T-cell (primary cell): ENCODE data around the gene ARHGEF4. TPM values are rescaled to one million over a fixed set of nuclear protein-coding genes. Genes with fewer than 3 reads are reported as not detected.

Source experiments
- ATAC-seq, 4 experiments: fragments of 200-7000 bp in 3 of 4; fragments of 150-1000 bp in 1 of 4; cut with Tn5 transposase; replicated peaks in 1 of 4; 1 replicate in 3 of 4; 2 replicates in 1 of 4; pipeline ENCODE4 v1.10.0; 2021; ENCODE audit warnings: moderate library complexity in 3 of 4, mild to moderate bottlenecking in 2 of 4, moderate number of reproducible peaks in 1 of 4
- CTCF ChIA-PET, 2 donors: fragments of 300-600 bp; sonication (Branson Sonifier 250); formaldehyde crosslinking; loops; one replicate each; lab custom pipeline; 2022; ENCODE audit warnings: antibody characterized with exemption in 2 of 2; lab: Charles Lee
- POLR2A ChIA-PET, 2 donors: fragments of 300-600 bp; sonication (Branson Sonifier 250); formaldehyde crosslinking; loops; one replicate each; lab custom pipeline; 2022; ENCODE audit warnings: antibody characterized with exemption in 2 of 2; lab: Charles Lee
- DNase-seq, 35 experiments: peaks; one replicate each; pipeline versions ENCODE4 v3.0.0 to v3.0.0-alpha.2; 2013 to 2023
- H3K27ac ChIP-seq: one replicate; pipeline ENCODE4 v1.5.1; 2013; ENCODE audit warnings: low read length
- H3K27me3 ChIP-seq, 2 experiments: replicated peaks in 1 of 2; 1 replicate in 1 of 2; 2 replicates in 1 of 2; pipeline versions ENCODE4 v1.6.1 to v1.7.0; 2013; ENCODE audit warnings: low read length in 1 of 2, mixed read lengths in 1 of 2; ENCODE audit not compliant: control insufficient read depth in 2 of 2, insufficient read depth in 2 of 2; ENCODE audit errors: extremely low read depth in 1 of 2
- H3K36me3 ChIP-seq, 2 donors: 1 replicate in 1 of 2; 2 replicates in 1 of 2; pipeline versions ENCODE4 v1.6.1 to v1.7.0; 2013; ENCODE audit warnings: low read length in 1 of 2; ENCODE audit not compliant: control insufficient read depth in 2 of 2, insufficient read depth in 1 of 2; ENCODE audit errors: extremely low read depth in 1 of 2
- H3K4me1 ChIP-seq, 2 experiments: 1 replicate in 1 of 2; 2 replicates in 1 of 2; pipeline versions ENCODE4 v1.6.1 to v1.7.0; 2013; ENCODE audit warnings: low read length in 2 of 2, mixed read lengths in 1 of 2; ENCODE audit not compliant: insufficient read depth in 2 of 2, control insufficient read depth in 1 of 2; ENCODE audit errors: extremely low read depth in 1 of 2
- H3K4me3 ChIP-seq, 2 donors: 1 replicate in 1 of 2; 2 replicates in 1 of 2; pipeline versions ENCODE4 v1.5.1 to v1.7.0; 2013; ENCODE audit warnings: mild to moderate bottlenecking in 2 of 2, low read length in 1 of 2, moderate library complexity in 1 of 2; ENCODE audit not compliant: control insufficient read depth in 1 of 2; ENCODE audit errors: extremely low read depth in 1 of 2
- H3K9me3 ChIP-seq: 2 replicates; pipeline ENCODE4 v1.7.0; 2013
- H3K27ac Mint-ChIP-seq, 2 donors: one replicate each; pipeline ENCODE4 v1.8.0; 2020 to 2021; ENCODE audit warnings: mild to moderate bottlenecking in 2 of 2, mixed read lengths in 2 of 2
- H3K27me3 Mint-ChIP-seq, 2 donors: one replicate each; pipeline ENCODE4 v1.8.0; 2021 to 2022; ENCODE audit warnings: mixed read lengths in 2 of 2
- H3K36me3 Mint-ChIP-seq: one replicate; pipeline ENCODE4 v1.8.0; 2021; ENCODE audit warnings: mixed read lengths
- H3K4me1 Mint-ChIP-seq, 3 donors: one replicate each; pipeline ENCODE4 v1.8.0; 2020 to 2022; ENCODE audit warnings: mixed read lengths in 3 of 3, mild to moderate bottlenecking in 1 of 3
- H3K4me3 Mint-ChIP-seq, 3 donors: one replicate each; pipeline ENCODE4 v1.8.0; 2020 to 2022; ENCODE audit warnings: mild to moderate bottlenecking in 3 of 3, mixed read lengths in 3 of 3, moderate library complexity in 3 of 3
- H3K9me3 Mint-ChIP-seq, 3 donors: one replicate each; pipeline ENCODE4 v1.8.0; 2020 to 2022; ENCODE audit warnings: mixed read lengths in 3 of 3
- WGBS: methylation state at CpG from one replicate; pipeline ENCODE4 v1.1.5; 2013; ENCODE audit warnings: missing lambda C conversion rate; ENCODE audit not compliant: insufficient coverage; 5-methylcytosine and 5-hydroxymethylcytosine counted together
- total RNA-seq, 35 experiments: library from RNA in 6 of 35; stranded (reverse) in 6 of 35; fragments of 120-200 nt in 1 of 35; gene quantifications; one replicate each; pipeline versions ENCODE4 v1.2.1 to v1.2.4 and lab custom pipeline; 2013 to 2026

Gene ARHGEF4
- total RNA-seq, 5 donors from 2014 or later (not counting 1 experiment from before 2014, with no cell fraction given), result 2.9 to 5.3 (median 4.4) TPM

DNA sequence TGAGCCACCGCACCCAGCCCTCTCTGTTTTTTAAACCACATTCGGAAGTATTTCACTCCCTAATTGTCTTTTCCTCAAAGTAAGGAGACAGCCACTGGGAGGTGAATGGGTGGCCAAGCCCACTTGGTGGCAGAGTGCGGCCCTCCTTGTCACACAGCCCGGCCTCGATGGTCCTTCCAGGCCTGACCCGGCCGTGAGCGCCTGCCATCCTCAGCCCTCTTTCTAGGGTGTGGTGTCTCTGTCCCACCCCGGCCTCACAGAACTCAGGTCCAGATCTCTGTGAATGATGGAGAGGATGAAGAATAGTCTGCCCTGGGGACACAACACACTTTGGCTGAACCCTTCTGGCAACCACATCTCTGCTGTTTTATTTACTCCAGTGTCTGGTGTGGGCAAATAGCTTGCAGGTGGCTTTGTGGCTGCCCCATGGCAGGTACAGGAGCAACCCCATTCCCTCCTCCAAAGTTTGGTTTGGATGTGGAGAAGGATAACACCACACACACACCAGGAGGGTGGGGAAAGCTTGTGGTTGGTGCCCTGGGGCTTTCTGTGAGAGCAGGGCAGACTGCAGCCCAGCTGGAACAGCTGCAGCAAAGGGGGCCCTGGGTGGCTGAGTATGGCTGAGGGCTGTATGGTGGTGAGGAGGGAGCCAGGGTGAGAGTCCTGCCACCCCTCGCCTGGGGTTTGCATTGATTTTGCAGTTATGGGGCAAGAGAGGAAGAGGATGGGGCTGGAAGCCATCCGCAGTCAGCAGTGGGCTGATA is 167.9 kb downstream of the ARHGEF4 start:
- peaks cover 0 to 11% of the 10 kb centered on the region in 2 experiments for H3K27me3 ChIP-seq
- no peak overlapping the region for H3K4me3 Mint-ChIP-seq
- WGBS, result 75% methylated on average over 2 of the region's 11 CpGs
- ChIA-PET POLR2A (no interaction called here), CTCF (no interaction called here)
- H3K4me1 Mint-ChIP-seq, result peaks cover 5 to 6% (median 6%) of the 10 kb centered on the region in 3 donors
- H3K36me3 Mint-ChIP-seq, result no peaks in the 10 kb centered on the region
- peaks cover 4 to 24% of the 10 kb centered on the region in 2 donors for H3K27me3 Mint-ChIP-seq
- H3K27ac Mint-ChIP-seq, result no peak overlapping the region
- peaks cover 0 to 4% (median 0%) of the 10 kb centered on the region in 3 donors for H3K9me3 Mint-ChIP-seq
- peaks cover 0 to under 1% of the 10 kb centered on the region in 2 experiments for H3K4me1 ChIP-seq
- ATAC-seq (no peak), DNase-seq (no peak)
- no peaks in the 10 kb centered on the region for H3K36me3 ChIP-seq
- H3K27ac ChIP-seq, result no peak overlapping the region
- H3K4me3 ChIP-seq, result no peak overlapping the region
- H3K9me3 ChIP-seq, result no peaks in the 10 kb centered on the region

DNA sequence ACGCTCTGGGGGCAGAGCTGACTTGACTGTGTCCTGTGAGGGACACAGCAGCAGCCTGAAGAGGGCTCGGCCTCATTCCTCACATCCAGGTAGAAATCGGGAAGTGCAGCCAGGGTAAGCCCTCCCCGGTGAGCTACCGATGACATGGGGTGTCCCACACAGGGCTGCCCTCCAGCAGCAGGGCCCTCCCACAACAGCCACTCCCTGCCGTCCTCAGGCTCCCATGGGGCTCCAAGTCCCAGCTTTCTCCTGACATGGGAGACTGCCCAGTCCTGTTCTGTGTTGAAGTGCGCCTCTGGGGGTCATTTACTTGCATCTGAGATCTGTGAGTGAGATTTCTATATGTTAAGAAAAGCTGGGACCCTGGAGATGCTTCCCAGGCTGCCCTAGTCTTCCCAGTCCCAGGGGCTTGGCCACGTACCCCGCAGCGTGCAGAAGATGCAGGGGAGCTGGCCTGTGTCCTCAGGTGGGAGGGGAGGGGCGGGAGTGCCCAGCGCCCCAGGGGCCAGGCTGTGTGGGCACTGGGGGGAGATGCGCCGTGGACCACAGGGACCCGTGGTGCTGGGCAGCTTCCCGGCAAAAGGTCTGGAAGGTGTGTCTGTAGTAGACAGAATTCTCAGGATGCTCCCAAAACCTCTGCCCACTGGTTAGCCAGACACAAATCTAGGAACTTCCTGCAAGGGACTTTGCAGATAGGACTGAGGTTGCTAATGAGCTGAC is 168.7 kb downstream of the ARHGEF4 start:
- ChIA-PET POLR2A (no interaction called here), CTCF (no interaction called here)
- no peak overlapping the region for H3K4me3 Mint-ChIP-seq
- no peak overlapping the region for H3K27ac ChIP-seq
- DNase-seq (no peak), ATAC-seq (no peak)
- H3K4me3 ChIP-seq, result no peak overlapping the region
- H3K4me1 Mint-ChIP-seq, result peaks cover 12 to 14% (median 13%) of the 10 kb centered on the region in 3 donors
- no peak overlapping the region for H3K27ac Mint-ChIP-seq
- peaks cover 0 to 4% (median 0%) of the 10 kb centered on the region in 3 donors for H3K9me3 Mint-ChIP-seq
- H3K27me3 ChIP-seq, result peaks cover 0 to 14% of the 10 kb centered on the region in 2 experiments
- no peaks in the 10 kb centered on the region for H3K36me3 Mint-ChIP-seq
- peaks cover 4 to 20% of the 10 kb centered on the region in 2 donors for H3K27me3 Mint-ChIP-seq
- whole genome bisulfite sequencing, result 81% methylated on average over 10 of the region's 16 CpGs
- H3K9me3 ChIP-seq, result no peaks in the 10 kb centered on the region
- H3K36me3 ChIP-seq, result no peaks in the 10 kb centered on the region
- peaks cover 3 to 8% of the 10 kb centered on the region in 2 experiments for H3K4me1 ChIP-seq

DNA sequence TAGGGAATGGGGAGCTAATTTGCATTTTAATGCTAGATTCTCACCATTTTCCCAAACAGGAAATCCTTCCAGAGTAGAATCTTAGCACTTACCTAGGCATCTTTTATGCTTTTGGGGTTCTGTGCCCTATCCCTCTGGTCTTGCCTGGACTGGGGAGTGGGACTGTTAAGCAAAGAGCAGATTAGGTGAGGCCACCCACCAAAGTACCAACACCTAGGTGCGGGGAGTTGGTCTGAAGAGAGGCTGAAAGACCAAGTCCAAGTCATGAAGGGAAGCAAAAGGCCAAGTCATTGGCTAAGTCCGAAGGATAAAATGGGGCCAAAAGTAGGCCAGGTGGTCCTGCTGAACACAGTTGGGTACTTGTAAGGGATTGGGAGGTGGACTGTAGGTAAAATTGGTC is 169.8 kb downstream of the ARHGEF4 start:
- Histone ChIP-seq H3K27ac (no peak overlapping the region), H3K4me3 (no peak overlapping the region), H3K4me1 (peaks cover 12 to 13% of the 10 kb centered on the region in 2 experiments), H3K9me3 (no peaks in the 10 kb centered on the region), H3K27me3 (peaks cover 0 to 15% of the 10 kb centered on the region in 2 experiments), H3K36me3 (no peaks in the 10 kb centered on the region)
- 100% methylated on average over 1 of the region's 2 CpGs for WGBS
- H3K27me3 Mint-ChIP-seq, result peaks cover 7 to 21% of the 10 kb centered on the region in 2 donors
- H3K27ac Mint-ChIP-seq, result no peak overlapping the region
- peaks cover 0 to 4% (median 0%) of the 10 kb centered on the region in 3 donors for H3K9me3 Mint-ChIP-seq
- DNase-seq (no peak), ATAC-seq (no peak)
- no peaks in the 10 kb centered on the region for H3K36me3 Mint-ChIP-seq
- POLR2A ChIA-PET, result no interaction called here
- peaks cover 24 to 25% (median 25%) of the 10 kb centered on the region in 3 donors for H3K4me1 Mint-ChIP-seq
- CTCF ChIA-PET, result no interaction called here
- no peak overlapping the region for H3K4me3 Mint-ChIP-seq

DNA sequence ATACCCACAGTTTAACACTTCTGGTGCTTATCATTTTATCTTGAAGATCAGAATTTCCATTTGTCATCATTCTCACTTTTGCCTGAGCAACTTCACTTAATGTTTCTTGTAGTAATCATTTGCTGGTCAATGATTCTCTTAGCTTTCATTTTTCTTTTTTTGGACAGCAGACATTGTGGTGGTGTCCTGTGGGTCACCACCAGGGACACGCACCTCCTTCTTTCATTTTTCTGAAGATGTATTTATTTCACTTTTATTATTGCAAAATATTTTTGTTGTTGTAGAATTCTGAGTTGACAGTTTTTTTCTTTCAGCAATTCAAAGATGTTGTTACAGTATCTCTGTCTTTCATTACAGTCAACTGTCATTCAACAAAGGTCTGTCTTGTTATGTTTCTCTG is 172.3 kb downstream of the ARHGEF4 start:
- Histone ChIP-seq H3K27ac (no peak overlapping the region), H3K4me3 (no peak overlapping the region), H3K36me3 (no peaks in the 10 kb centered on the region), H3K9me3 (no peaks in the 10 kb centered on the region), H3K4me1 (peaks cover 12 to 18% of the 10 kb centered on the region in 2 experiments), H3K27me3 (peaks cover 0 to 14% of the 10 kb centered on the region in 2 experiments)
- Mint-ChIP-seq H3K9me3 (peaks cover 0 to 4% (median 0%) of the 10 kb centered on the region in 3 donors), H3K36me3 (no peaks in the 10 kb centered on the region), H3K27me3 (peaks cover 8 to 21% of the 10 kb centered on the region in 2 donors), H3K4me3 (no peak overlapping the region), H3K4me1 (peaks cover 29 to 32% (median 32%) of the 10 kb centered on the region in 3 donors), H3K27ac (no peak overlapping the region)
- ChIA-PET CTCF (no interaction called here), POLR2A (interaction anchor here in 1 of 2 donors (0.6 kb wide), 1 partner anchor 31 kb away, joined by 5 read pairs; no protein-coding TSS in a partner anchor)
- no peak for ATAC-seq
- DNase-seq, result no peak
- WGBS, result no CpG with 5 or more reads among the region's 1 CpG

DNA sequence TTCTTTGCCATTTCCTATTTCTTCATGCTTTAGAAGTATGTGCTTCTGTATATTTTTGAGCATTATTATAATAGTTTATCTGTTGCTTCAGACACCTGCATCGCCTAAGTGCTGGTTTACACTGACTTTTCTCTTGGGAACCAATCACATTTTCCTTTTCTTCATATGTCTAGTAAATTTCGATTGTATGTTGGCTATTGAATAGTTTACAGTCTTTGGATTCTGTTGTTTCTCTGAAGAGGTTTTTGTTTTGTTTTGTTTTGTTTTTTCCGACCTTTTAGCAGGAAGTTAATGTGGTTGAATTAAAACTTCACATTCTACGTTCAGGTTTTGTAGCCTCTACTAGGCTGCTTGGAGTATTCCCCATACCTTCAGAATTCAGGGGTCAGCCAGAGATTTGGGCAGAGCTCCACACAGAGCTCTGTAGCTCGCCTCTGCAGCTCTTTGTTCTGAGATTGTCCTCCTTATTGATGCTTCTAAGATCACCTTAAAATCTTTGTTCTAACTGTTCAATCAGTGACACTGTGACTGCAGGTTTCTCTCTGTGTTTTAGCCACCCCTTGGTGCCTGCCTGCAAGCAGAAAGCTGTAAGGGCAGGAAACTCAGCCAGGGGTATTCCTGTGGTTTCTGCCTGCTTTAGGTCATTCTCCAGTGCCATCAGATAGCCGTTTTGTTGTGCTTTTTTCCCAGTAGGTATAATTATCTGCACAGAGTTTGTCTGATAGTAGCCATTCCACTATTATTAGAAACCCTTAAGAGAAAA is 173.2 kb downstream of the ARHGEF4 start:
- Histone ChIP-seq H3K4me1 (peaks cover 12 to 18% of the 10 kb centered on the region in 2 experiments), H3K27me3 (peaks cover 0 to 11% of the 10 kb centered on the region in 2 experiments), H3K4me3 (no peak overlapping the region), H3K9me3 (no peaks in the 10 kb centered on the region), H3K36me3 (no peaks in the 10 kb centered on the region), H3K27ac (no peak overlapping the region)
- ATAC-seq, result peak in 1 of 4 experiments; percentile 59
- Mint-ChIP-seq H3K27ac (peak overlapping the region; percentile 27 to 72), H3K4me3 (peak overlapping the region in 2 of 3 donors; percentile 18 to 52), H3K27me3 (peaks cover 8 to 18% of the 10 kb centered on the region in 2 donors), H3K36me3 (no peaks in the 10 kb centered on the region), H3K4me1 (peaks cover 29 to 32% (median 32%) of the 10 kb centered on the region in 3 donors), H3K9me3 (peaks cover 0 to 4% (median 0%) of the 10 kb centered on the region in 3 donors)
- WGBS, result 17% methylated on average over 1 of the region's 6 CpGs
- no peak for DNase-seq
- POLR2A ChIA-PET, result interaction anchor here in 1 of 2 donors (0.6 kb wide), 1 partner anchor 83 kb away, joined by 3 read pairs; the partner anchor contains the start of gene FAM168B
- CTCF ChIA-PET, result no interaction called here
